Stimulated activated naive CD4-positive, alpha-beta T cell (primary cell): ENCODE measurements around the gene RRP1B.

ENCODE experiments used
- DNase-seq, 6 experiments: peaks; one replicate each; lab custom pipeline; 2025; lab: John Stamatoyannopoulos, UW

The RRP1B gene

DNA sequence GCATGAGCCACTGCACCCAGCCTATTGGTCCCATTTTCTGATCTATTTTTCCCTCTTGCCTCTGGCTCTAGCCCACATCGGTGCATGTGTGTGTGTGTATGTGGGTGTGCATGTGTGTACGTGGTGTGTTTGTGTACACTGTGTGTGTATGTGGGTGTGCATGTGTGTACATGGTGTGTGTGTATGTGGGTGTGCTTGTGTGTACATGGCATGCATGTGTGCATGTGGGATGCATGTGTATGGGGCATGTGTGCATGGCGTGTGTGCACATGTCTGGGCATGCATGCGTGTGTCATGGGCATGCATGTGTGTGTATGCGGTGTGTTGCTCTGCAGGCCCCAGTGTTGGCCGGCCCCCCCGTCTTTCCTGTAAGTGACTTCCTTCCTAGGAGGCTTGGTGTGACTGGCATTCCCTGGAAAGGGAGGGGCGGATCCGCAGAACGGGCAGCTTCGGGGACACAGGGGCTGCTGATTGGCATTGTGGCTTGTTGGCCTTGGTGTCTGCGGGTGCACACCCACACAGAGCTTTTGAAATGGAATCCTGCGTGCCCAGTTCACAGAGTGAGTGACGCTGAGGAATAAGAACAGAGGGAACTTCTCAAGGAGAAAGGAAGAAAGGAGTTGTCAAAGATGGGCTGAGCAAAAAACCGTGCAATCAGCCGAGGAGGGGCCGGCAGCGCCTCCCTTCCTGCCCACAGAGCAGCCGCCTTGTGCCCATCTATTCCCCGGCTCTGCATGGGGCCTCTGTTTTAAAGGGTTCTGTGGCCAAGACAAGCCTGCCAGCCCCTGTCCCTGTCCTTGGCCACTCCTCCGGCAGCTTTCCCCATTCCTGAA, 67.5 kb downstream of the RRP1B start:
- no peak for DNase-seq

- no peak for DNase-seq
Measured at GRCh38 chr21:43727519-43728153, 68.3 kb downstream of the RRP1B start.

DNA sequence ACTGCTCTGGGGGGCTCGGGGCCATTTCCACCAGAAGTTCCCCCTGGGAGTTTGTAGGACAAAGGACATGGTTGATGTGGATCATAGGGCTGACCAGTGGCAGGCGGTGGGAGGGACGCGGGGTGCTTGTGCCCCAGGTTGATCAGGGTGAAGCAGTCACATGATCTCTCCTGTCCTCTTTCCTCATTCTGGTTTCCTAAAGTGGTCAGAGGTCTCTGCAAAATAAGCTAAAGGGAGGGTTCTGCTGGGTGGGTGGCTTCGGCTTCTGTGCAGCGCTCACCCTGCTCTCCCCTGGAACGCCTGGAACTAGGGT, 68.8 kb downstream of the RRP1B start:
- DNase-seq: no peak

GRCh38 chr21:43728467-43729390, 69.4 kb downstream of the RRP1B start:
- peak; percentile 46 to 78 (median 66) for DNase-seq

- no peak for DNase-seq
Measured at GRCh38 chr21:43731476-43731875, 72.1 kb downstream of the RRP1B start.

- no peak for DNase-seq
Measured at GRCh38 chr21:43731891-43732711, 72.7 kb downstream of the RRP1B start.

DNA sequence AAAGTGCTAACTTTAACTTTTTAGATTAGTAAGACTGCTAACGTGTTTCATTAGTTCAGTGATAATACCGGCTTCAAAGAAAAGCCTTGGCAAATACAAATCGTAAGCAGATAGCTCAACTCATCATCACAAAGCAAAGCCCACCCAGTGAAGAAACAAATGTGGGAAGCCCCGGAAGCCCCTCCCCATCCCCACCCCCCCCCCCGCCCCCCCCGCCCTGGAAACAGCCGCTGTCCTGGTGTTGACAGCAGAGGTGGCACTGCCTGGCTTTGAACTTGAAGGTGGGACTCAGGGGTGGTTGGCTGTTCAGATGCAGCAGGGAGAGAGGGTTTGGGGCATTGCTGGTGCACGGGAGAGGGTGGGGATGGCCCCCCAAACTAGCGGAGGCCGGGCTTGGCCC, 73.7 kb downstream of the RRP1B start:
- DNase-seq: peak in 1 of 6 experiments; percentile 15

GRCh38 chr21:43733529-43734071, 74.2 kb downstream of the RRP1B start:
- peak in 1 of 6 experiments; percentile 29 for DNase-seq

- DNase-seq: no peak
Measured at GRCh38 chr21:43734131-43734927, 75.0 kb downstream of the RRP1B start.

GRCh38 chr21:43734928-43735229, 75.5 kb downstream of the RRP1B start:
- no peak for DNase-seq

- DNase-seq: no peak
Measured at GRCh38 chr21:43735236-43736091, 76.1 kb downstream of the RRP1B start.

DNA sequence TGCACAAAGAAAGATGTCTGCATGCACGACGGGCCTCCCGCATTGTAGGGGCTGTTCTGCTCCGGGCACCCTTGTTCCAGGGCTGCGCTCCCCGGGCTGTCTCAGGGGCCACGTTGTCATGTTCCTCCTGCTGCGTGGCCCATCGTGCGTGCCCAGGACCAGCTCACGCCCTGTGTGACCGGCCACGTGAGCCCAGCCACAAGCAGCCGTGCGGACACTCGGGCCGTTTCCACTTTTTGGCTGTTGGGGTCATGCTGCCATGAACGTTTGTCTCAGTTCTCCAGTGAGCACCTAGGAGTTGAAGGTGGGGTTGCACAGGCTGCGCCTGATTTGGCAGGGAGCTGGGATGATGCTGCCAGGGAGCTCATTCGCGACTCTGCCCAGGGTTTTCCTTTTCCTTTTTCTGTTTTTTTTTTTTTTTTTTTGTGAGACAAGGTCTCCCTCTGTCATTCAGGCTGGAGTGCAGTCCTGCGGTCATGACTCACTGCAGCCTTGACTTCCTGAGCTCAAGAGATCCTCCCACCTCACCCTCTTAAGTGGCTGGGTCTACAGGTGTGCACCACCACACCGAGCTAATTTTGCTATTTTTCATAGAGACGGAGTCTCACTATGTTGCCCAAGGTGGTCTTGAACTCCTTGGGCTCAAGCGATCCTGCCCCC, 77.0 kb downstream of the RRP1B start:
- no peak for DNase-seq

DNA sequence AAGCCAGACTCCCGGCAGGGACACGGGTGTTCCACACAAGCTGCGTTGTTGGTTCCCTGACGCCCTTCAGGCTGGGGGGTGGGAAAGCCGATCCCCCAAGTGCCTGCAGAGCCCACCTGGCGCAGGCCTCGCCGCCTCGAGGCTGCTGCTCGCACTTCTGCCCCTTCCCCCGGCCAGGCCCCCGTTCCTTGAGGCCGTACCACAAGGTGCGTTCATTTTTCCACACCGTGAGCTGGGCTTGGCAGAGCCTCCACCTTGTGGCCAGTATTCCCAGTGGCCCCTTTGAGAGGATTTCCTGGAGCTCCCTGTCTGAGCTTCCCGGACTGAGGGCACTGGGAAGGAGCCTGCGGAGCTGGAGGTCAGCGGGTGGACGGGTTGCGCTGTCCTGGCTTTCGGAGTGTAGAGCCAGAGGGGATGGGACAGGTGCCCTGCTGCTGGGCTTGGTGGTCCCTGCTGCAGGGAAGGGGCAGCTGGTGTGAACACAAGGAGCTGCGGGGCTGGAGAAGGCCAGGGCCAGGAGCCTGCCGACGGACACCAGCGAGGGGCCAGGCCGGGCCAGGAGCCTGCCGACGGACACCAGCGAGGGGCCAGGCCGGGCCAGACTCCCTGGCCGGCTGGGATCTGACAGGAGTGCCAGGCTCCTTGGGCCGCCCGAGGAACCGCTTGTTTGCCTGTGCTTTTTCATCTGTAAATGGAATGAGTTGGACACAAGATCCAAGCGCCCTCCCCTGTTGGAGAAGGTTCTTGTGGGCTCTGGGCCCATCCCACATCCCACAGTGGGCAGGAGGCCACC, 78.0 kb downstream of the RRP1B start:
- DNase-seq: no peak

DNA sequence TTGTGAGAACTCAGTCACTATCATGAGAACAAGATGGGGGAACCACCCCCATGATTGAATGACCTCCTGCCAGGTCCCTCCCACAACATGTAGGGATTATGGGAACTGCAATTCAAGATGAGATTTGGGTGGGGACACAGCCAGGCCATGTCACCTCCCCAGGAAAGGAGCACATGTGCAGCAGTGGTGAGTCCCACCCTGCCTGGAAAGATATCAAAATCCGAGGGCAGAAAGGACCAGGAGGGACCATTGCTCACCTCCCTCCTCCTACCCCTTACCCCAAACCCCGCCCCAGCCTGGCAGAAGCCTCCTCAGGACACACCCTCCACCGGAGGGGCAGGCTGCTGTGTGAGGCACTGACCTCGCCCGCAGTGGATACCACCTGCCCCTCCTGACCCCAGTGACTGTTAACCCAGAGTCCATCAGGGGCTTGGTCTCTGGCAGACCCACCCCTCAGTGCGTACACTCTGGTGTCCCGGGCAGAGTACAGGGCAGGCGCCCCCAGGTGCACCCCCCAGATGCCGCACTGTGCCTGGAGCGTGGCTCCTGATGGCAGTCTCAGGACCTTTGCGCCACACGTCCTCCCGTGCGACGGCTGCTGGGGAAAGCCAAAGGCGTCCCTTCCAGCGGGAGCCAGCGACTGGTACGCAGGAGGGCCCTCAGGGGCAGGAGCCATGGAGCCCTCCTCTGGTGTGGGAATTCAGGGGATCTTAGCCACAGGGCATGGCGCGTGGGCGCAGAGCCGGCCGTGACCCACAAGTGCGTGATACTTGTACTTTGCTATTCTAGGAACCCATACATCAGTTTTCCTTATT, 80.5 kb downstream of the RRP1B start:
- DNase-seq: peak in 1 of 6 experiments; percentile 16

DNA sequence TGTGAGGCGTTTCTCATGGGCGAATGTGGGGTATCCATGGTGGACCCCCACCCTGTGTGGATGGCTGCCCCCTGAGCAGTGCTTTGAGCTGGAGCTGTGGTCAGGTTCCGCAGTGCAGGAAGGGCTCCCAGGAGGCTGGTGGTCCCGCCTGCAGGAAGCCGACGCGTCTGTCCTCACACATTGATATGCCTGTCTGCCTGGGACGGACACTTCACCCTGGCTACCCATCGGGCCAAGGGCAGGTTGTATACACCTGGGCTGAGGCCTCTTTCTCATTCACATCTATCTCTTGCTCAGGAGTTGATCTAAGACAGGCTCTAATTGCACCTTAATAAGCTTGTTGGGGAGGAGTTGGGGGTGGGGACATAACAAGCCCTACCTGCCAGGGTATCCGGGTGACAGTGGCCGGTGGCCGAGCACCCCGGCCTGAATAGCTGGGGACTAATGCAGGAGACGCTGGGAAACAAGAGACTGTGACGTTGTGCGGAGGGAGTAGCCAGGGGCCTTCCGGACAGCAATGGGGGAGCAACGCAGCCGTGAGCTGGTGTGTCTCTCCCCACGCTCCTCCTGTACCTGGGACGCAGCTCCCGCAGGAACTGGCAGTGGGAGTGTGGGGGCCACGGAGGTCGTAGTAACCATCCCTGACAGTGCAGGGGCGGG, 81.3 kb downstream of the RRP1B start:
- peak in 1 of 6 experiments; percentile 60 for DNase-seq

- no peak for DNase-seq
Measured at GRCh38 chr21:43741423-43742096, 82.2 kb downstream of the RRP1B start.
